GM12874 (cell line): ENCODE results near the gene NUDCD2.

Experiments
- TF ChIP-seq, protein P1 (sequence below): IDR thresholded peaks from 2 replicates; pipeline ENCODE4 v1.5.1; 2011; ENCODE audit warnings: low read depth, mild to moderate bottlenecking, control low read depth, low read length, moderate library complexity; ENCODE audit not compliant: insufficient read depth

Gene NUDCD2

DNA sequence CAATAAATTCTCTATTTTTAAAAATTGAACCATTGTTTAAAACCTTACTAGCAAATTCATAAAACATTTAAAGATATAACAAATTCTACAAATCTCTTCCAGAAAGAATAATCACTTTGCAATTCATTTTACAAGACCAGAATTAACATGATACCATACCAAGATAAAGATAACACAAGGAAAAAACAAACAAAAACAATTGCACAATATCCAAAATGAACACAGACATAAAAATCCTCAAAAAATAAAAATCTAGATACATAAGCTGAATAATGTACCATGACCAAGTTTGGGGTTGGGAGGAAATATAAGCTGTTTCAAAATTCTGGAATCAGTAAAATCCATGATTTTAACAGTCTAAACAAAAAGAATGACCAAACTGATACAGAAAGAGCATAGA, 11.4 kb downstream of the NUDCD2 start:
- TF ChIP-seq, protein P1, sequence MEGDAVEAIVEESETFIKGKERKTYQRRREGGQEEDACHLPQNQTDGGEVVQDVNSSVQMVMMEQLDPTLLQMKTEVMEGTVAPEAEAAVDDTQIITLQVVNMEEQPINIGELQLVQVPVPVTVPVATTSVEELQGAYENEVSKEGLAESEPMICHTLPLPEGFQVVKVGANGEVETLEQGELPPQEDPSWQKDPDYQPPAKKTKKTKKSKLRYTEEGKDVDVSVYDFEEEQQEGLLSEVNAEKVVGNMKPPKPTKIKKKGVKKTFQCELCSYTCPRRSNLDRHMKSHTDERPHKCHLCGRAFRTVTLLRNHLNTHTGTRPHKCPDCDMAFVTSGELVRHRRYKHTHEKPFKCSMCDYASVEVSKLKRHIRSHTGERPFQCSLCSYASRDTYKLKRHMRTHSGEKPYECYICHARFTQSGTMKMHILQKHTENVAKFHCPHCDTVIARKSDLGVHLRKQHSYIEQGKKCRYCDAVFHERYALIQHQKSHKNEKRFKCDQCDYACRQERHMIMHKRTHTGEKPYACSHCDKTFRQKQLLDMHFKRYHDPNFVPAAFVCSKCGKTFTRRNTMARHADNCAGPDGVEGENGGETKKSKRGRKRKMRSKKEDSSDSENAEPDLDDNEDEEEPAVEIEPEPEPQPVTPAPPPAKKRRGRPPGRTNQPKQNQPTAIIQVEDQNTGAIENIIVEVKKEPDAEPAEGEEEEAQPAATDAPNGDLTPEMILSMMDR = no peak

DNA sequence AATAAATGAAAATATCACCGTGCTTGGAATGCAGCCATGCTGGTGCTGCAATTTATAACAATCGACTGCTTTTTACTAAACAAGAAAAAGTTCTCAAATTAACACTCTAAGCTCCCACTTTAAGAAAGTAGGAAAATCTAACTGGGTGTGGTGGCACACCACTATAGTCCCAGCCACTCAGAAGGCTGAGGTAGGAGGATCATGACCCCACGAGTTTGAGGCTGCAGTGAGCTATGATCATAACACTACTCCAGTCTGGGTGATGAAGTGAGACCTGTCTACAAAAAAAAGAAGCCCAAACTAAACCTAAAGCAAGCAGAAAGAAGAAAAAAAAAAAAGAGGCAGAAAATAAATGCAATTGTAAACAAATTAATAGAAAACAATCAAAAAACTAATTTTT, 12.0 kb downstream of the NUDCD2 start:
- TF ChIP-seq, protein P1 = no peak

DNA sequence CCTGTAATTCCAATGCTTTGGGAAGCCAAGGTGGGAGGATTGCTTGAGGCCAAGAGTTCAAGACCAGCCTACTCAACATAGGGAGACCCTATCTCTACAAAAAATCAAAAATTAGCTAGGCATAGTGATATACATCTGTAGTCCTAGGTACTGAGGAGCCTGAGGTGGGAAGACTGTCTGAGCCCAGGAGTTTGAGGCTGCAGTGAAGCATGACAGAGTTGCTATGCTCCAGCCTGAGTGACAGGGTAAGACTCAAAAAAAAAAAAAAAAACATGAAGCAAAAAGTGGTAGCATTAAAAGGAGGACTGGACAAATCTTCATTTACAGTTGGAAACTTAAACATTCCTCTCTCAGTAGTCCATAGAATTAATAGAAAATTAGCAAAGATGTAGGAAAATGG, 12.7 kb downstream of the NUDCD2 start:
- TF ChIP-seq, protein P1 = no peak

DNA sequence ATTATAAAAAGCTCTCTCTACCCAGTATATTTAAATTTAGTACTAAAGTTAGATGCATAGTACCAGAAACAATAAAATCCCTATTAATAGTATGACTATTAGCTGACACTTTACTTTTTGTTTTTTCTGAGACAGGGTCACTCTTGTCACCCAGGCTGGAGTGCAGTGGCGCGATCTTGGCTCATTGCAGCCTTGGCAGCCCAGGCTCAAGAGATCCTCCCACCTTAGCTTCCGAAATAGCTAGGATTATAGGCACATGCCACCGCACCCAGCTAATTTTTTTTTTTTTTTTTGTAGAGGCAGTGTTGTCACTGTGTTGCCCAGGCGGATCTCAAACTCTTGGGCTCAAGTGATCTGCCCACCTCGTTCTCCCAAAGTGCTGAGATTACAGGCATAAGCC, 14.6 kb downstream of the NUDCD2 start:
- TF ChIP-seq, protein P1 = no peak

DNA sequence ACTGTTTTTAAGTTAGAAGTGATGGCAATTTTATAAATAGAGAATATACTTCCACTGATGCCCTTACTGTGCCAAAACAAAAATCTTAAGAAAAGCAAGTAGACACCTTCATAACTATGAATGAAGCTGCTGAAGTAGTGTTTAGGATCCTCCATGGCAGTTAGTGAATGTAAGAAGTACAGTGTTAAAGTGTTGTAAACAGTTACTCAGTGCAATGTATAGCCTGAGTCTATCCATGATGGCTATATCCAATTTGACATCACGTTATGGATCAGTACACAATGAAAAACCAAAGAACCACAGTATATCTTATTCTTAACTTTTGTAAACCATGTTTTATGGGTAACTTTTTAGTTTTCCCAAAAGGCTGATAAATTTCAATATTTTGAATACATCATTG, 15.4 kb downstream of the NUDCD2 start:
- TF ChIP-seq, protein P1 = no peak

DNA sequence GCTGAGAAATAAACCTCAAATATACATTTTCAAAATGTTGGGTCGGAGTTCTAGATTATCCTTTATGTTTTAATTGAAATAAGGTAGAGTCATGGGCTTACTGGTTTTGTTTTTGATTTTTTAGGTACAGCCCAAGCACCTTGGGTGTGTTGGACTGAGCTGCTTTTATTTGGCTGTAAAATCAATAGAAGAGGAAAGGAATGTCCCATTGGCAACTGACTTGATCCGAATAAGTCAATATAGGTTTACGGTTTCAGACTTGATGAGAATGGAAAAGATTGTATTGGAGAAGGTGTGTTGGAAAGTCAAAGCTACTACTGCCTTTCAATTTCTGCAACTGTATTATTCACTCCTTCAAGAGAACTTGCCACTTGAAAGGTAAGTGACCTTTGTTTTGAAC, 18.9 kb downstream of the NUDCD2 start:
- TF ChIP-seq, protein P1 = no peak

DNA sequence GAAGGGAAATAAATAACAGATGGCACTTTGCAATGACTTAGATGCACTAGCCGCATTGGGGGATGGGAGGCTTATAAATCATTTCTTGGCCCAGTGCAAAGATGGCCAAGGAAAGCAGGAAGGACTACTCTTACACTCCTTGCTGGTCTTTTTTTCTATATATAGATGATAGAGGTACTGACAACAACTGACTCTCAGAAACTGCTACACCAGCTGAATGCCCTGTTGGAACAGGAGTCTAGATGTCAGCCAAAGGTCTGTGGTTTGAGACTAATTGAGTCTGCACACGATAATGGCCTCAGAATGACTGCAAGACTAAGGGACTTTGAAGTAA, 20.8 kb downstream of the NUDCD2 start:
- TF ChIP-seq, protein P1 = no peak
